Natural killer cell treated with Interleukin-12 subunit alpha and Interleukin-12 subunit beta and Interleukin-15 and Interleukin-18, amount 100 ng/mL, for 72 hours (primary cell): ENCODE data around the gene RBBP8NL. TPM values are rescaled to one million over a fixed set of nuclear protein-coding genes. Genes with fewer than 3 reads are reported as not detected.
"Not testable (repeated sequence)": the region's sequence is repeated elsewhere in the genome, so short reads cannot be mapped to it uniquely, and the experiment has no call there.

Experiments used
- ATAC-seq, 2 donors: fragments of 150-1000 bp; cut with Tn5 transposase in 1 of 2; sonication (Bioruptor Pico), chemical (Tn5 transposase) in 1 of 2; 2 replicates each; pipeline ENCODE4 v1.10.0; 2021
- DNase-seq: peaks from one replicate; pipeline ENCODE4 v3.0.0; 2022; ENCODE audit warnings: low spot score
- H3K27ac Mint-ChIP-seq, 2 donors: 1 replicate in 1 of 2; 2 replicates in 1 of 2; pipeline ENCODE4 v1.8.0; 2022; ENCODE audit warnings: mixed read lengths in 2 of 2, mild to moderate bottlenecking in 1 of 2, moderate library complexity in 1 of 2
- H3K27me3 Mint-ChIP-seq, 2 donors: 1 replicate in 1 of 2; 2 replicates in 1 of 2; pipeline ENCODE4 v1.8.0; 2022; ENCODE audit warnings: mixed read lengths in 2 of 2
- H3K36me3 Mint-ChIP-seq: one replicate; pipeline ENCODE4 v1.8.0; 2022; ENCODE audit warnings: mixed read lengths
- H3K4me1 Mint-ChIP-seq, 2 donors: 1 replicate in 1 of 2; 2 replicates in 1 of 2; pipeline ENCODE4 v1.8.0; 2022; ENCODE audit warnings: low read depth in 2 of 2, mixed read lengths in 2 of 2, mild to moderate bottlenecking in 1 of 2
- H3K4me3 Mint-ChIP-seq: one replicate; pipeline ENCODE4 v1.8.0; 2022; ENCODE audit warnings: mixed read lengths
- H3K9me3 Mint-ChIP-seq: 2 replicates; pipeline ENCODE4 v1.8.0; 2022; ENCODE audit warnings: mixed read lengths
- total RNA-seq, 2 donors: library from RNA; stranded (reverse); gene quantifications; one replicate each; pipeline ENCODE4 v1.2.3, GENCODE V29; 2022

The RBBP8NL gene
- total RNA-seq, 2 donors from 2014 or later, result not detected

- DNase-seq (no peak), ATAC-seq (no peak)
- H3K4me1 Mint-ChIP-seq, result peaks cover 0 to 3% of the 10 kb centered on the region in 2 donors
- no peak overlapping the region for H3K4me3 Mint-ChIP-seq
- H3K27ac Mint-ChIP-seq, result no peak overlapping the region
- H3K27me3 Mint-ChIP-seq, result peaks cover 0 to 7% of the 10 kb centered on the region in 2 donors
- no peaks in the 10 kb centered on the region for H3K36me3 Mint-ChIP-seq
- no peaks in the 10 kb centered on the region for H3K9me3 Mint-ChIP-seq
These were observed 624 bp downstream of the RBBP8NL start for GRCh38 chr20:62426699-62427131.

- H3K27me3 Mint-ChIP-seq, DNase-seq, ATAC-seq, H3K4me3 Mint-ChIP-seq, H3K27ac Mint-ChIP-seq, H3K4me1 Mint-ChIP-seq, H3K9me3 Mint-ChIP-seq, H3K36me3 Mint-ChIP-seq: not testable (repeated sequence)
These were observed 1.3 kb downstream of the RBBP8NL start for GRCh38 chr20:62426059-62426348.

GRCh38 chr20:62425281-62426058, 1.9 kb downstream of the RBBP8NL start:
- no peak overlapping the region for H3K27ac Mint-ChIP-seq
- H3K4me1 Mint-ChIP-seq, result peaks cover 0 to 6% of the 10 kb centered on the region in 2 donors
- no peaks in the 10 kb centered on the region for H3K27me3 Mint-ChIP-seq
- no peak overlapping the region for H3K4me3 Mint-ChIP-seq
- ATAC-seq (no peak), DNase-seq (no peak)
- H3K36me3 Mint-ChIP-seq, result no peaks in the 10 kb centered on the region
- peaks cover 3% of the 10 kb centered on the region for H3K9me3 Mint-ChIP-seq

GRCh38 chr20:62424249-62425107, 2.9 kb downstream of the RBBP8NL start:
- H3K4me3 Mint-ChIP-seq, result no peak overlapping the region
- no peak for ATAC-seq
- H3K27ac Mint-ChIP-seq, result no peak overlapping the region
- H3K9me3 Mint-ChIP-seq, result peaks cover 3% of the 10 kb centered on the region
- peaks cover 0 to 6% of the 10 kb centered on the region in 2 donors for H3K4me1 Mint-ChIP-seq
- no peaks in the 10 kb centered on the region for H3K36me3 Mint-ChIP-seq
- no peaks in the 10 kb centered on the region for H3K27me3 Mint-ChIP-seq
- no peak for DNase-seq

GRCh38 chr20:62423326-62423706, 4.0 kb downstream of the RBBP8NL start:
- H3K9me3 Mint-ChIP-seq, result peaks cover 3% of the 10 kb centered on the region
- no peaks in the 10 kb centered on the region for H3K27me3 Mint-ChIP-seq
- H3K36me3 Mint-ChIP-seq, result no peaks in the 10 kb centered on the region
- ATAC-seq (no peak), DNase-seq (no peak)
- H3K4me1 Mint-ChIP-seq, result peaks cover 0 to 3% of the 10 kb centered on the region in 2 donors
- H3K4me3 Mint-ChIP-seq, result no peak overlapping the region
- no peak overlapping the region for H3K27ac Mint-ChIP-seq

- H3K9me3 Mint-ChIP-seq, result peaks cover 3% of the 10 kb centered on the region
- no peak overlapping the region for H3K27ac Mint-ChIP-seq
- H3K36me3 Mint-ChIP-seq, result no peaks in the 10 kb centered on the region
- H3K4me3 Mint-ChIP-seq, result no peak overlapping the region
- no peaks in the 10 kb centered on the region for H3K27me3 Mint-ChIP-seq
- H3K4me1 Mint-ChIP-seq, result peaks cover 0 to 3% of the 10 kb centered on the region in 2 donors
- no peak for ATAC-seq
- no peak for DNase-seq
These were observed 4.6 kb downstream of the RBBP8NL start for GRCh38 chr20:62422636-62423325.

GRCh38 chr20:62421716-62421990, 5.7 kb downstream of the RBBP8NL start:
- Mint-ChIP-seq H3K4me3 (no peak overlapping the region), H3K9me3 (peaks cover 3% of the 10 kb centered on the region), H3K4me1 (peaks cover 0 to 3% of the 10 kb centered on the region in 2 donors), H3K27ac (no peak overlapping the region), H3K36me3 (no peaks in the 10 kb centered on the region), H3K27me3 (no peaks in the 10 kb centered on the region)
- no peak for DNase-seq
- no peak for ATAC-seq

GRCh38 chr20:62420846-62421715, 6.3 kb downstream of the RBBP8NL start:
- peaks cover 0 to 3% of the 10 kb centered on the region in 2 donors for H3K4me1 Mint-ChIP-seq
- H3K27me3 Mint-ChIP-seq, result no peaks in the 10 kb centered on the region
- ATAC-seq (no peak), DNase-seq (no peak)
- H3K4me3 Mint-ChIP-seq, result no peak overlapping the region
- no peaks in the 10 kb centered on the region for H3K36me3 Mint-ChIP-seq
- peaks cover 3% of the 10 kb centered on the region for H3K9me3 Mint-ChIP-seq
- H3K27ac Mint-ChIP-seq, result no peak overlapping the region

- no peak for ATAC-seq
These were observed 7.6 kb downstream of the RBBP8NL start for GRCh38 chr20:62419759-62420158.

GRCh38 chr20:62418709-62419487, 8.4 kb downstream of the RBBP8NL start:
- Mint-ChIP-seq H3K4me1 (peaks cover 0 to 3% of the 10 kb centered on the region in 2 donors), H3K27me3 (no peaks in the 10 kb centered on the region), H3K4me3 (no peak overlapping the region), H3K36me3 (no peaks in the 10 kb centered on the region), H3K27ac (no peak overlapping the region), H3K9me3 (peaks cover 3% of the 10 kb centered on the region)
- ATAC-seq (no peak), DNase-seq (no peak)

More at GRCh38 chr20:62419759-62420158, 7.6 kb downstream of the RBBP8NL start:
- no peak overlapping the region for H3K27ac Mint-ChIP-seq
- H3K27me3 Mint-ChIP-seq, result no peaks in the 10 kb centered on the region
- DNase-seq, result no peak
- H3K4me3 Mint-ChIP-seq, result no peak overlapping the region
- H3K4me1 Mint-ChIP-seq, result peaks cover 0 to 3% of the 10 kb centered on the region in 2 donors
- H3K9me3 Mint-ChIP-seq, result peaks cover 3% of the 10 kb centered on the region
- H3K36me3 Mint-ChIP-seq, result no peaks in the 10 kb centered on the region

GRCh38 chr20:62417981-62418708, 9.2 kb downstream of the RBBP8NL start:
- ATAC-seq (no peak), DNase-seq (no peak)
- Mint-ChIP-seq H3K9me3 (peaks cover 3% of the 10 kb centered on the region), H3K36me3 (no peaks in the 10 kb centered on the region), H3K4me1 (peaks cover 0 to 3% of the 10 kb centered on the region in 2 donors), H3K4me3 (no peak overlapping the region), H3K27ac (no peak overlapping the region), H3K27me3 (no peaks in the 10 kb centered on the region)
